ENCODE data around the gene CMTM4.

GRCh38 chr16:66637806-66638205 lies 58.7 kb downstream of the CMTM4 start:
- TF ChIP-seq CTCF (IDR thresholded peaks at IDR 0.05; ENCODE audit: insufficient read depth, low read length), result no peak
- no peak for TF ChIP-seq POLR2AphosphoS5 (IDR thresholded peaks at IDR 0.05; ENCODE audit: low read depth)
- no peak for TF ChIP-seq GABPA (IDR thresholded peaks at IDR 0.05; ENCODE audit: low read depth)
- TF ChIP-seq SPI1 (IDR thresholded peaks at IDR 0.05; ENCODE audit: borderline replicate concordance, low read depth), result no peak
- no peak for TF ChIP-seq REST (IDR thresholded peaks at IDR 0.05; ENCODE audit: insufficient replicate concordance, low read depth)

Measured in HL-60 (cell line).